Measurements from ENCODE around the gene RPS6KA1. TPM values are rescaled to one million over a fixed set of nuclear protein-coding genes. Genes with fewer than 3 reads are reported as not detected.
"Not testable (repeated sequence)": the region's sequence is repeated elsewhere in the genome, so short reads cannot be mapped to it uniquely, and the experiment has no call there.

The RPS6KA1 gene
- total and polyA plus RNA-seq, 9 of the 15 experiments (the other 6 are each of a cell fraction or from before 2014, with no cell fraction given) = 2.4 to 61.0 (median 35.5) TPM

- ATAC-seq (peak; percentile 82), DNase-seq (ENCODE audit: extremely low read depth in 1 of 4, low spot score in 3 of 4) (peak in 2 of 4 experiments; percentile 25 to 40)
- Histone ChIP-seq H2AFZ (ENCODE audit: low read depth, low read length) (peak overlapping the region; percentile 32; the same call in 1 of the 2 replicates), H3K4me1 (replicated peaks in 1 of 2; ENCODE audit: control insufficient read depth in 2 of 2, insufficient read depth in 2 of 2, low read length in 2 of 2) (peaks cover 3 to 13% of the 10 kb centered on the region in 2 experiments; a peak in 4 of 5 replicates)
- H3K9me1 ChIP-seq (ENCODE audit: control insufficient read depth, insufficient read depth, low read length); H3K27ac ChIP-seq (ENCODE audit: extremely low read depth, low read depth, low read length); H3K36me3 ChIP-seq (ENCODE audit: control insufficient read depth, insufficient read depth, low read length); BruUV-seq (replicated peaks); H3K9me3 ChIP-seq (replicated peaks; ENCODE audit: control insufficient read depth, insufficient read depth, low read depth, low read length); H3K9ac ChIP-seq (ENCODE audit: insufficient read depth in 1 of 2, low read depth in 2 of 2, low read length in 2 of 2); intact Hi-C loops (cut with micrococcal nuclease); in situ Hi-C loops (cut with MboI); H4K20me1 ChIP-seq (replicated peaks; ENCODE audit: control insufficient read depth, insufficient read depth, low read length); H3K27me3 ChIP-seq (ENCODE audit: control insufficient read depth in 2 of 2, insufficient read depth in 2 of 2, low read length in 2 of 2); H3K4me2 ChIP-seq (ENCODE audit: insufficient read depth, low read length); H3K4me3 ChIP-seq; H3K79me2 ChIP-seq (ENCODE audit: control insufficient read depth, insufficient read depth, low read length); FAIRE-seq; TF ChIP-seq PBX2 (CRISPR knock-in tag; IDR thresholded peaks at IDR 0.05; ENCODE audit: low read depth); ATF1 (CRISPR knock-in tag; IDR thresholded peaks at IDR 0.05): not testable (repeated sequence)
- peak; percentile 75 for TF ChIP-seq NFE2 (IDR thresholded peaks at IDR 0.05; ENCODE audit: low read depth)
- peak; percentile 69 for TF ChIP-seq DPF2 (IDR thresholded peaks at IDR 0.05)
- peak; percentile 27; a peak in 2 of 4 replicates for TF ChIP-seq KDM1A (IDR thresholded peaks at IDR 0.05)
- peak; percentile 71; the same call in 1 of the 2 replicates for TF ChIP-seq PBX2 (tag; conservative IDR thresholded peaks at IDR 0.05; ENCODE audit: low read depth)
- 0 out of 2 replicates have a peak, but pooled peaks have one; percentile 42 for TF ChIP-seq NBN (IDR thresholded peaks at IDR 0.05; ENCODE audit: low read depth)
- peak; percentile 66; the same call in 1 of the 2 replicates for TF ChIP-seq CEBPB (tag; IDR thresholded peaks at IDR 0.05)
- peak; percentile 44; the same call in 1 of the 2 replicates for TF ChIP-seq ATF1 (tag; IDR thresholded peaks at IDR 0.05)
- TF ChIP-seq PKNOX1 (IDR thresholded peaks at IDR 0.05) = peak; percentile 92
- peak; percentile 40 for TF ChIP-seq ZFP36 (IDR thresholded peaks at IDR 0.05; ENCODE audit: low read depth, low read length, partially characterized antibody)
- peak; percentile 67 for TF ChIP-seq SMARCA4 (IDR thresholded peaks at IDR 0.05)
- TF ChIP-seq ZNF316 (IDR thresholded peaks at IDR 0.05) = peak; percentile 34; the same call in 1 of the 2 replicates
- 0 out of 2 replicates have a peak, but pooled peaks have one; percentile 53 for TF ChIP-seq MAFG (tag; conservative IDR thresholded peaks at IDR 0.05)
- TF ChIP-seq MEIS2 (IDR thresholded peaks at IDR 0.05; ENCODE audit: partially characterized antibody) = peak; percentile 55
- peak; percentile 46; the same call in 1 of the 2 replicates for TF ChIP-seq C11orf30 (IDR thresholded peaks at IDR 0.05; ENCODE audit: low read depth)
- 0 out of 2 replicates have a peak, but pooled peaks have one; percentile 47 for TF ChIP-seq SMARCE1 (IDR thresholded peaks at IDR 0.05)
- peak; percentile 98 for TF ChIP-seq ZNF384 (IDR thresholded peaks at IDR 0.05; ENCODE audit: low read depth, low read length)
- WGBS (ENCODE audit: insufficient coverage, low coverage, missing lambda C conversion rate) = 15% methylated on average over 4 of the region's 4 CpGs
- POLR2A ChIA-PET = interaction anchor here (0.9 to 1.8 kb wide), 5 partner anchors 8 to 176 kb away, joined by 3 to 6 read pairs (median 4); partner anchors contain the start of gene PIGV
- CTCF ChIA-PET (ENCODE audit: low intra/inter-chr PET ratio) = interaction anchor here (0.7 to 1.0 kb wide), 2 partner anchors 65 to 87 kb away, joined by 3 to 5 read pairs; no protein-coding TSS in a partner anchor
These were observed 83.1 kb downstream of the RPS6KA1 start for GRCh38 chr1:26612627-26613026.
